Suprapubic skin (tissue), 4 donors: Measurements from ENCODE around the gene ATP11B. TPM values are rescaled to one million over a fixed set of nuclear protein-coding genes. Genes with fewer than 3 reads are reported as not detected.
A peak's percentile ranks its signal among the peaks of the same experiment; 100 is the strongest.
"Not testable (repeated sequence)": the region's sequence is repeated elsewhere in the genome, so short reads cannot be mapped to it uniquely, and the experiment has no call there.

Experiments used
- DNase-seq, 2 donors: peaks; one replicate each; pipeline ENCODE4 v3.0.0-alpha.2; 2019; ENCODE audit warnings: low spot score in 2 of 2
- H3K27ac ChIP-seq: fragments of 200-600 bp; sonication (generic); one replicate; pipeline ENCODE4 v1.5.1; 2019
- H3K27me3 ChIP-seq: fragments of 200-600 bp; sonication (generic); one replicate; pipeline ENCODE4 v1.5.1; 2019
- H3K36me3 ChIP-seq: fragments of 200-600 bp; sonication (generic); one replicate; pipeline ENCODE4 v1.5.1; 2019
- H3K4me1 ChIP-seq: fragments of 200-600 bp; sonication (generic); one replicate; pipeline ENCODE4 v1.5.1; 2019
- H3K4me3 ChIP-seq: fragments of 200-600 bp; sonication (generic); one replicate; pipeline ENCODE4 v1.5.1; 2019; ENCODE audit warnings: mild to moderate bottlenecking
- H3K9me3 ChIP-seq: fragments of 200-600 bp; sonication (generic); one replicate; pipeline ENCODE4 v1.5.1; 2019
- EP300 ChIP-seq: sonication (generic); formaldehyde crosslinking; IDR thresholded peaks from one replicate; pipeline ENCODE4 v1.6.1; 2017; ENCODE audit warnings: antibody characterized with exemption
- POLR2A ChIP-seq, 2 donors: fragments of 450-650 bp; IDR thresholded peaks; one replicate each; pipeline ENCODE4 v1.6.1; 2017; ENCODE audit warnings: antibody characterized with exemption in 2 of 2, mild to moderate bottlenecking in 2 of 2, moderate library complexity in 2 of 2
- POLR2AphosphoS5 ChIP-seq, 3 donors: sonication (generic); formaldehyde crosslinking; IDR thresholded peaks; one replicate each; pipeline ENCODE4 v1.6.1; 2017; ENCODE audit warnings: antibody characterized with exemption in 3 of 3
- WGBS: methylation state at CpG from one replicate; pipeline ENCODE4 v1.1.5; 2018; 5-methylcytosine and 5-hydroxymethylcytosine counted together
- total RNA-seq, 4 donors: library from RNA; depleted of rRNA; stranded (reverse); fragments of >200 nt; gene quantifications; one replicate each; pipeline ENCODE4 v1.1.0, GENCODE V29; 2016
- TF ChIP-seq, protein P1 (sequence below), 2 donors: fragments of 200-600 bp in 1 of 2; fragments of 450-650 bp in 1 of 2; sonication (generic) in 1 of 2; IDR thresholded peaks; one replicate each; pipeline ENCODE4 v1.5.1; 2016 to 2019; ENCODE audit warnings: antibody characterized with exemption in 2 of 2, mild to moderate bottlenecking in 1 of 2, moderate library complexity in 1 of 2

Gene ATP11B
- total RNA-seq, 4 donors from 2014 or later: 87.7 to 160 (median 122) TPM

DNA sequence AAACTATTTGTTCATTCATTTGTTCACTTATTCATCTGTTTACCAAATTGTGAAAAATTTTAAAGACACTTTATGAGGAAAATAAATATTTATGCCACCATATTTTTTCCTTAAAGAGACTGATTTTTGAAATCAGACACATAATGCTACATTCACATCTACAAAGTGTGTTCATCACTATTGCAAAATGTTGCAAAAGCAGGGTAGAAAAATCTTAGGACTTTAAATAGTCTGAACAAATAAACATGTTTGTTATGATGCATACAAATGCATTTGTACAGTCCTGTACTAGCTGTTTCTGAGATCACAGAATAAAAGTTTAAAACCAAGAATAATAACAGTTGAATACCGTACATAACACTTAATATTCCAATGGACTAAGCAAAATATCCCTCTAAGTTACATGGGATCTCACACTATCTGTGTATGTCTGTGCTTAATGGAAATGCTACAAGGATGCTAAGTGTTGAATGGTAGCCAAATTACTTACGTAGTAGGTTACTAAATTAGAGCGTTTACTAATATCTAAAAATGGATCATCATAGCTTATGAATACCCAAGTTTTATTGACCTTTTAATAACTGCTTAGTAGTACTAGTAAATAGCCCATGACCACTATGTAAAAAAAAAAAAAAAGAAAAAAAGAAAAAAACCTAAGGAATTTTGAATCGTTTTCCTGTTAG is 25.1 kb downstream of the ATP11B start:
- H3K4me1 ChIP-seq: peaks cover 5% of the 10 kb centered on the region

DNA sequence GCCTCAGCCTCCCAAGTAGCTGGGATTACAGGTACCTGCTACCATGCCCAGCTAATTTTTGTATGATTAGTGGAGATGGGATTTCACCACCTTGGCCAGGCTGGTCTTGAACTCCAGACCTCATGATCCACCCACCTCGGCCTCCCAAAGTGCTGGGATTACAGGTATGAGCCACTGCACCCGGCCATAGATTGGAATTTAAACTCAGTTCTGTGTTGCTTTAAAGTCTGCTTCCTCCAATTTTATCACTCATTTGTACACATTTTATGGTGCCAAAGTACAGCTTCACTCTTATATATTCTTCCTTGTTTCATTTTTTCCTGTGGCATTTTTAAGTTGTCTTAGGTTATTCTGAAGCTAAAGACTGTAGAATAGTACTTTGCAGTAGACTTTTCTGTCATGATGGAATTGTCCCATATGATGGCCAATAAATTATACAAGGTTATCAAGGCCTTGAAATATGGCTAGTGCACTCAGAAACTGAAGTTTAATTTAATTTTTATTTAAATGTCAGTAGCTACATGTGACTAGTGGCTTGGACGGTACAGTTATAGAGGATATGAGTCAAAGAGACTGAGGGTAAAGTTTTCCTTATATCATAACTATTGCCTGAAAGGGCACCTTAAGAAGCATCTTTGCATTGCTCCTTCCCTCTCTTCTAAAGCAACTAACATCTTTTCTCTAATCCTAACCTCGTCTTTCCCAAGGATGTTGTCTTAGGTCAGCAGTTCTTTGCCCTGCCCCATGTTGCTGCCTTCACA is 28.1 kb downstream of the ATP11B start:
- Histone ChIP-seq H3K36me3 (peaks cover 18% of the 10 kb centered on the region), H3K27me3 (no peaks in the 10 kb centered on the region), H3K27ac (no peak overlapping the region), H3K4me3 (no peak overlapping the region), H3K9me3 (no peaks in the 10 kb centered on the region), H3K4me1 (no peaks in the 10 kb centered on the region)
- WGBS: 95% methylated on average over 4 of the region's 4 CpGs
- DNase-seq: no peak
- TF ChIP-seq POLR2AphosphoS5 (IDR thresholded peaks at IDR 0.05): no peak
- TF ChIP-seq EP300: no peak
- TF ChIP-seq, protein P1, sequence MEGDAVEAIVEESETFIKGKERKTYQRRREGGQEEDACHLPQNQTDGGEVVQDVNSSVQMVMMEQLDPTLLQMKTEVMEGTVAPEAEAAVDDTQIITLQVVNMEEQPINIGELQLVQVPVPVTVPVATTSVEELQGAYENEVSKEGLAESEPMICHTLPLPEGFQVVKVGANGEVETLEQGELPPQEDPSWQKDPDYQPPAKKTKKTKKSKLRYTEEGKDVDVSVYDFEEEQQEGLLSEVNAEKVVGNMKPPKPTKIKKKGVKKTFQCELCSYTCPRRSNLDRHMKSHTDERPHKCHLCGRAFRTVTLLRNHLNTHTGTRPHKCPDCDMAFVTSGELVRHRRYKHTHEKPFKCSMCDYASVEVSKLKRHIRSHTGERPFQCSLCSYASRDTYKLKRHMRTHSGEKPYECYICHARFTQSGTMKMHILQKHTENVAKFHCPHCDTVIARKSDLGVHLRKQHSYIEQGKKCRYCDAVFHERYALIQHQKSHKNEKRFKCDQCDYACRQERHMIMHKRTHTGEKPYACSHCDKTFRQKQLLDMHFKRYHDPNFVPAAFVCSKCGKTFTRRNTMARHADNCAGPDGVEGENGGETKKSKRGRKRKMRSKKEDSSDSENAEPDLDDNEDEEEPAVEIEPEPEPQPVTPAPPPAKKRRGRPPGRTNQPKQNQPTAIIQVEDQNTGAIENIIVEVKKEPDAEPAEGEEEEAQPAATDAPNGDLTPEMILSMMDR (IDR thresholded peaks at IDR 0.05): no peak
- TF ChIP-seq POLR2A (IDR thresholded peaks at IDR 0.05): no peak

More for the DNA sequence above, 25.1 kb downstream of the ATP11B start:
- Histone ChIP-seq H3K27ac (no peak overlapping the region), H3K4me3 (no peak overlapping the region), H3K27me3 (no peaks in the 10 kb centered on the region), H3K36me3 (peaks cover 18% of the 10 kb centered on the region), H3K9me3 (no peaks in the 10 kb centered on the region)
- WGBS: 86% methylated on average over 4 of the region's 4 CpGs
- DNase-seq: no peak
- TF ChIP-seq, protein P1 (IDR thresholded peaks at IDR 0.05): no peak
- TF ChIP-seq POLR2AphosphoS5 (IDR thresholded peaks at IDR 0.05) (no peak), EP300 (no peak), POLR2A (IDR thresholded peaks at IDR 0.05) (no peak)

DNA sequence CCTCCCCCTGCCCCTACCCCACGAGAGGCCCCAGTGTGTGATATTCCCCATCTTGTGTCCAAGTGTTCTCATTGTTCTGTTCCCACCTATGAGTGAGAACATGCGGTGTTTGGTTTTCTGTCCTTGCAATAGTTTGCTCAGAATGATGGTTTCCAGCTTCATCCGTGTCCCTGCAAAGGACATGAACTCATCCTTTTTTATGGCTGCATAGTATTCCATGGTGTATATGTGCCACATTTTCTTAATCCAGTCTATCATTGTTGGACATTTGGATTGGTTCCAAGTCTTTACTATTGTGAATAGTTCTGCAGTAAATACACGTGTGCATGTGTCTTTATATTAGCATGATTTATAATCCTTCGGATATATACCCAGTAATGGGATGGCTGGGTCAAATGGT is 29.0 kb downstream of the ATP11B start:
- not testable (repeated sequence) for H3K4me1 ChIP-seq, H3K27me3 ChIP-seq, H3K4me3 ChIP-seq, DNase-seq, H3K9me3 ChIP-seq, H3K27ac ChIP-seq
- 92% methylated on average over 5 of the region's 5 CpGs for WGBS
- H3K36me3 ChIP-seq: peaks cover 18% of the 10 kb centered on the region

DNA sequence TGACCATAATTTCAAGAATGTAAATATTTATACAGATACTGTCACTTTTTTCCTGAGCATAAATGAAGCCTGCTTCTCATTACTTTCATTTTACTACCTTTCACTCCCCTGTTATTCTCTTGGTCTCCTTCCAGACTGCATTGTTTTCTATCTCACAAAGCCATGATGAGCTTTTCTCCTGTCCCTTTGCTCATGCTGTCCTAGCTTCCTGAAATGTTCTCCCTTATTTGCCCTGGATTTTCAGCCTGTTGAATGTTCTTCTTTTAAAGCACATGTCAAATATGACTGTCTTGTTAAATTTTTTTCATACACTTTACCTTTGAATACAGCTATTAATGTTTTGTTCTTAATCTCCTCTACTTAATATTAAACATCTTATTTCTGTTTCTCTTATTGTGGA is 31.7 kb downstream of the ATP11B start:
- Histone ChIP-seq H3K27ac (no peak overlapping the region), H3K27me3 (no peaks in the 10 kb centered on the region), H3K36me3 (peaks cover 18% of the 10 kb centered on the region), H3K4me3 (no peak overlapping the region), H3K4me1 (no peaks in the 10 kb centered on the region), H3K9me3 (no peaks in the 10 kb centered on the region)
- TF ChIP-seq, protein P1 (IDR thresholded peaks at IDR 0.05): no peak
- TF ChIP-seq POLR2AphosphoS5 (IDR thresholded peaks at IDR 0.05) (no peak), EP300 (no peak), POLR2A (IDR thresholded peaks at IDR 0.05) (no peak)
- no peak for DNase-seq

DNA sequence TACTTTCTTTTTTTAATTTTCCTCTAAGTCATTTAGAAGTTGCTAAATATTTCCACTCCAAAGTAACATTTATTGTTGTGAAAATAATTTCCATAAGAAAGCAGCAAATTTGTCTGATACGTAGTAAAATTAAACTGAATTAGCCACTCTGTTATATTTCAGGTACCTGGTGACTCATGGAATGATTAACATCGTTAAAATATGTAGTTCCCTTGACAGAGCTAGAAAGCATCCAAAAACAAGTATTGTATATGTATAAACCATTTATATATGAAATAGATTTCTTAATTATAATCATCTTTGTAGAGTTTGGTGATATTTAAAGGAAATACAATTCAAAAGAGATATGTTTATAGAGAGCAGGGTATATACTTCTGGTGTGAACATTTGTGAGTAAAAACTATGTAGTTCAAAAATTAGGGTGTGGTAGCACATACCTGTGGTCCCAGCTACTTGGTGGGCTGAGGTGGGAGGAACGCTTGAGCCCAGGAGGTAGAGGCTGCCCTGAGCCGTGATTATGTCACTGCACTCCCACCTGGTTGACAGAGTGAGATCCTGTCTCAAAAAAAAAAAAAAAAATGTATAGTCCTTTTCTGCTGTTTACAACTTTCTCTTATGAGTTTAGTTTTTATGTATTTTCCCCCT is 36.6 kb downstream of the ATP11B start:
- Histone ChIP-seq H3K9me3 (no peaks in the 10 kb centered on the region), H3K36me3 (peaks cover 9% of the 10 kb centered on the region), H3K4me1 (no peaks in the 10 kb centered on the region), H3K27me3 (no peaks in the 10 kb centered on the region), H3K4me3 (no peak overlapping the region), H3K27ac (no peak overlapping the region)
- WGBS: 74% methylated on average over 4 of the region's 4 CpGs
- DNase-seq: no peak
- no peak for TF ChIP-seq POLR2A (IDR thresholded peaks at IDR 0.05)

DNA sequence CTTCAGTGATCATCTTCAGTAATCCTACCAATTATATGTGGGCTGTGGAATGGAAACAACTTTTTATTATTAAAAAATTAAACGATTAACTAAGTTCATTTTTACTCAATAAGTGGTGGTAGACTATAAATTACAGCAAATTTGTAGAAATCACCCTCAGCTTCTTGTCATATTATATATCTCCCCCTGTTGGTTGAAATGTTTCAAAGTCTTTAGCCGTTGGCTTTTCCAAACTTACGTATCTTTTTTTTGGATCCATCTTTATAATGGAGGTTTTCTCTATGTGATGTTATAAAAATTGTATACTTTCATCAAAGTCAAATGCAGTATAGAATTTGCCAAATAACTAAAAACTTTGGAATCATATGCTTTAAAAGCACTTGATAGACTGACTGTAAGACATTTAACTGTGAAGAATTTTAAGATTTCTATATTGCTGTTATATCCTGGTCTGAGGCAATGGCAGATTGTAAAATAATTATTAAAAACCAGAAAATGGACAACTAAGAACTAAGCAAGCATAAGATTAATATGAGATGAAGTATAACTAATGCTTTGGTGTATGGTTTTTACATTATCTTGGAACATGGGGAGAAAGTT is 44.7 kb downstream of the ATP11B start:
- 45% methylated on average over 3 of the region's 3 CpGs for WGBS
- Histone ChIP-seq H3K27ac (no peak overlapping the region), H3K27me3 (no peaks in the 10 kb centered on the region), H3K9me3 (no peaks in the 10 kb centered on the region), H3K36me3 (peaks cover 21% of the 10 kb centered on the region), H3K4me3 (no peak overlapping the region), H3K4me1 (no peaks in the 10 kb centered on the region)
- no peak for DNase-seq
- no peak for TF ChIP-seq POLR2A (IDR thresholded peaks at IDR 0.05)
- TF ChIP-seq, protein P1 (IDR thresholded peaks at IDR 0.05): peak; percentile 7 to 9
